Measurements from ENCODE around the gene HDDC2. TPM values are rescaled to one million over a fixed set of nuclear protein-coding genes. Genes with fewer than 3 reads are reported as not detected.

Gene HDDC2
- total RNA-seq, 2 experiments from 2014 or later: 119 to 121 TPM

- DNase-seq (no peak), ATAC-seq (no peak)
- Mint-ChIP-seq H3K36me3 (ENCODE audit: low read depth) (no peaks in the 10 kb centered on the region), H3K4me3 (no peak overlapping the region), H3K4me1 (ENCODE audit: low read depth) (no peaks in the 10 kb centered on the region), H3K9me3 (no peaks in the 10 kb centered on the region), H3K27ac (no peak overlapping the region), H3K27me3 (peaks cover 8% of the 10 kb centered on the region)
- no peak for TF ChIP-seq CTCF (IDR thresholded peaks at IDR 0.05)
- POLR2A ChIA-PET: no interaction called here
- CTCF ChIA-PET: no interaction called here
- intact Hi-C loops (cut with micrococcal nuclease): no loop called here
Observed at GRCh38 chr6:125230674-125231073, 71.1 kb downstream of the HDDC2 start.

- H3K9me3 Mint-ChIP-seq: no peaks in the 10 kb centered on the region
- no peaks in the 10 kb centered on the region for H3K4me1 Mint-ChIP-seq (ENCODE audit: low read depth)
- H3K27me3 Mint-ChIP-seq: peaks cover 8% of the 10 kb centered on the region
- ATAC-seq (no peak), DNase-seq (no peak)
- POLR2A ChIA-PET: no interaction called here
- intact Hi-C loops (cut with micrococcal nuclease): no loop called here
- H3K4me3 Mint-ChIP-seq: no peak overlapping the region
- H3K36me3 Mint-ChIP-seq (ENCODE audit: low read depth): no peaks in the 10 kb centered on the region
- TF ChIP-seq CTCF (IDR thresholded peaks at IDR 0.05): no peak
- CTCF ChIA-PET: no interaction called here
- H3K27ac Mint-ChIP-seq: no peak overlapping the region
Observed at GRCh38 chr6:125228981-125229479, 72.7 kb downstream of the HDDC2 start.

- no peak overlapping the region for H3K27ac Mint-ChIP-seq
- CTCF ChIA-PET: no interaction called here
Observed at GRCh38 chr6:125227244-125227643, 74.5 kb downstream of the HDDC2 start.

More at GRCh38 chr6:125227244-125227643, 74.5 kb downstream of the HDDC2 start:
- ATAC-seq (no peak), DNase-seq (no peak)
- TF ChIP-seq CTCF (IDR thresholded peaks at IDR 0.05): no peak
- Mint-ChIP-seq H3K9me3 (no peaks in the 10 kb centered on the region), H3K27me3 (peaks cover 8% of the 10 kb centered on the region), H3K36me3 (ENCODE audit: low read depth) (no peaks in the 10 kb centered on the region), H3K4me3 (no peak overlapping the region), H3K4me1 (ENCODE audit: low read depth) (no peaks in the 10 kb centered on the region)
- intact Hi-C loops (cut with micrococcal nuclease): no loop called here
- POLR2A ChIA-PET: no interaction called here

Other genes starting within 250 kb of the HDDC2 start
- gene TPD52L1, start 148.2 kb downstream of the HDDC2 start, total RNA-seq: 1 to 10 TPM in 1 of 2 experiments, under 1 TPM in 1; 0.52 to 1.1 TPM

Data from activated CD8-positive, alpha-beta T cell treated with anti-CD3 and anti-CD28 coated beads for 36 hours (primary cell).